NOMO-1 treated with dmso at 0.1 percent for 144 hours (cell line): ENCODE results near the gene WFIKKN1.

ENCODE experiments used
- DNase-seq: peaks from one replicate; lab custom pipeline; 2025; ENCODE audit not compliant: unreplicated experiment; lab: John Stamatoyannopoulos, UW

WFIKKN1 gene

GRCh38 chr16:683396-684070 lies 52.7 kb downstream of the WFIKKN1 start:
- no peak for DNase-seq
